ENCODE results near the gene CPSF4L. TPM values are rescaled to one million over a fixed set of nuclear protein-coding genes. Genes with fewer than 3 reads are reported as not detected.

Gene CPSF4L
- total RNA-seq, 1 donor from 2014 or later, result not detected

- Histone ChIP-seq H3K4me3 (no peak overlapping the region), H3K27ac (peak overlapping the region; percentile 40), H3K9me3 (no peaks in the 10 kb centered on the region), H3K36me3 (peaks cover 100% of the 10 kb centered on the region), H3K27me3 (ENCODE audit: low read depth) (no peaks in the 10 kb centered on the region), H3K4me1 (peaks cover 18% of the 10 kb centered on the region)
- intact Hi-C loops (cut with DNase I), result no loop called here
- no peak for DNase-seq
- ATAC-seq, result peak; percentile 24 to 47
- TF ChIP-seq CTCF (IDR thresholded peaks at IDR 0.05), result no peak
Observed at GRCh38 chr17:73203135-73203787, 58.4 kb downstream of the CPSF4L start.

GRCh38 chr17:73201215-73202069, 60.2 kb downstream of the CPSF4L start:
- H3K27ac ChIP-seq, result no peak overlapping the region
- no peak for DNase-seq
- no peaks in the 10 kb centered on the region for H3K9me3 ChIP-seq
- no peaks in the 10 kb centered on the region for H3K27me3 ChIP-seq (ENCODE audit: low read depth)
- H3K4me3 ChIP-seq, result no peak overlapping the region
- peaks cover 18% of the 10 kb centered on the region for H3K4me1 ChIP-seq
- ATAC-seq, result no peak
- no peak for TF ChIP-seq CTCF (IDR thresholded peaks at IDR 0.05)
- intact Hi-C loops (cut with DNase I), result no loop called here
- H3K36me3 ChIP-seq, result peaks cover 100% of the 10 kb centered on the region

GRCh38 chr17:73200476-73200875, 61.2 kb downstream of the CPSF4L start:
- no peak for DNase-seq
- H3K4me1 ChIP-seq, result peaks cover 18% of the 10 kb centered on the region

GRCh38 chr17:73199751-73200317, 61.8 kb downstream of the CPSF4L start:
- no peaks in the 10 kb centered on the region for H3K9me3 ChIP-seq
- no peak for TF ChIP-seq CTCF (IDR thresholded peaks at IDR 0.05)
- no peak for DNase-seq
- H3K36me3 ChIP-seq, result peaks cover 87% of the 10 kb centered on the region
- ATAC-seq, result no peak
- H3K27me3 ChIP-seq (ENCODE audit: low read depth), result no peaks in the 10 kb centered on the region
- no peak overlapping the region for H3K4me3 ChIP-seq
- H3K4me1 ChIP-seq, result peaks cover 19% of the 10 kb centered on the region
- no peak overlapping the region for H3K27ac ChIP-seq
- intact Hi-C loops (cut with DNase I), result no loop called here

More at GRCh38 chr17:73200476-73200875, 61.2 kb downstream of the CPSF4L start:
- Histone ChIP-seq H3K27me3 (ENCODE audit: low read depth) (no peaks in the 10 kb centered on the region), H3K27ac (no peak overlapping the region), H3K36me3 (peaks cover 94% of the 10 kb centered on the region), H3K9me3 (no peaks in the 10 kb centered on the region), H3K4me3 (no peak overlapping the region)
- no peak for ATAC-seq
- TF ChIP-seq CTCF (IDR thresholded peaks at IDR 0.05), result no peak
- intact Hi-C loops (cut with DNase I), result no loop called here

- no peaks in the 10 kb centered on the region for H3K27me3 ChIP-seq (ENCODE audit: low read depth)
- no peaks in the 10 kb centered on the region for H3K9me3 ChIP-seq
- no peak for TF ChIP-seq CTCF (IDR thresholded peaks at IDR 0.05)
- no peak for DNase-seq
- intact Hi-C loops (cut with DNase I), result no loop called here
- peaks cover 78% of the 10 kb centered on the region for H3K36me3 ChIP-seq
- H3K4me1 ChIP-seq, result peaks cover 24% of the 10 kb centered on the region
- no peak overlapping the region for H3K27ac ChIP-seq
- no peak overlapping the region for H3K4me3 ChIP-seq
- ATAC-seq, result no peak
Observed at GRCh38 chr17:73198930-73199260, 62.8 kb downstream of the CPSF4L start.

Other genes starting within 250 kb of the CPSF4L start
- gene SLC39A11, start 169.2 kb downstream of the CPSF4L start, total RNA-seq, result 39.7 TPM
- gene SSTR2, start 96.9 kb downstream of the CPSF4L start, total RNA-seq, result 0.12 TPM
- 36.4 TPM for gene COG1, start 68.8 kb downstream of the CPSF4L start, total RNA-seq
- 44.6 TPM for gene CDC42EP4, start 50.1 kb upstream of the CPSF4L start, total RNA-seq

Measured in lower lobe of right lung (tissue), 2 donors.